Measurements from ENCODE around the gene GJA4. TPM values are rescaled to one million over a fixed set of nuclear protein-coding genes. Genes with fewer than 3 reads are reported as not detected.
"Not testable (repeated sequence)": the region's sequence is repeated elsewhere in the genome, so short reads cannot be mapped to it uniquely, and the experiment has no call there.

The GJA4 gene
- total and polyA plus RNA-seq, 2 experiments from 2014 or later, result 2.5 to 3.7 TPM

DNA sequence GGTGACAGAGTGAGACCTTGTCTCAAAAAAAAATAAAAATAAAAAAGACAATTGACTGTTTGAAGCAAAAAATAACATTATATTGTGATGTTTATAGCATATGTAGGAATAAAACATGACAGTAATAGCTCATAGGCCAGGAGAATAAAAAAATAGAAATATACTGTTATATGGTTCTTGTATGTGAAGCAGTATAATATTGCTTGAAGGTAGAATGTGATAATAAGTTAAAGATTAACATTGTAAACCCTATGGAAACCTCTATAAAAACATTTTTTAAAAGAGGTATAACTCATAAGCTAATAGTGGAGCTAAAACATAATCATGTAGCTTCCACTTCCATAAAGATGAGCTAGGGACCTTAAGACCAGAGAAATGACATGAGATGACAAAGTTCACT, 23.5 kb downstream of the GJA4 start:
- DNase-seq (ENCODE audit: low spot score), result no peak
- TF ChIP-seq, protein P1, sequence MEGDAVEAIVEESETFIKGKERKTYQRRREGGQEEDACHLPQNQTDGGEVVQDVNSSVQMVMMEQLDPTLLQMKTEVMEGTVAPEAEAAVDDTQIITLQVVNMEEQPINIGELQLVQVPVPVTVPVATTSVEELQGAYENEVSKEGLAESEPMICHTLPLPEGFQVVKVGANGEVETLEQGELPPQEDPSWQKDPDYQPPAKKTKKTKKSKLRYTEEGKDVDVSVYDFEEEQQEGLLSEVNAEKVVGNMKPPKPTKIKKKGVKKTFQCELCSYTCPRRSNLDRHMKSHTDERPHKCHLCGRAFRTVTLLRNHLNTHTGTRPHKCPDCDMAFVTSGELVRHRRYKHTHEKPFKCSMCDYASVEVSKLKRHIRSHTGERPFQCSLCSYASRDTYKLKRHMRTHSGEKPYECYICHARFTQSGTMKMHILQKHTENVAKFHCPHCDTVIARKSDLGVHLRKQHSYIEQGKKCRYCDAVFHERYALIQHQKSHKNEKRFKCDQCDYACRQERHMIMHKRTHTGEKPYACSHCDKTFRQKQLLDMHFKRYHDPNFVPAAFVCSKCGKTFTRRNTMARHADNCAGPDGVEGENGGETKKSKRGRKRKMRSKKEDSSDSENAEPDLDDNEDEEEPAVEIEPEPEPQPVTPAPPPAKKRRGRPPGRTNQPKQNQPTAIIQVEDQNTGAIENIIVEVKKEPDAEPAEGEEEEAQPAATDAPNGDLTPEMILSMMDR (IDR thresholded peaks at IDR 0.05; ENCODE audit: poor library complexity), result no peak
- no peak for TF ChIP-seq EZH2 (IDR thresholded peaks at IDR 0.05; ENCODE audit: borderline replicate concordance)
- TF ChIP-seq EZH2phosphoT487 (IDR thresholded peaks at IDR 0.05; ENCODE audit: low read depth, severe bottlenecking, unreplicated experiment), result no peak

DNA sequence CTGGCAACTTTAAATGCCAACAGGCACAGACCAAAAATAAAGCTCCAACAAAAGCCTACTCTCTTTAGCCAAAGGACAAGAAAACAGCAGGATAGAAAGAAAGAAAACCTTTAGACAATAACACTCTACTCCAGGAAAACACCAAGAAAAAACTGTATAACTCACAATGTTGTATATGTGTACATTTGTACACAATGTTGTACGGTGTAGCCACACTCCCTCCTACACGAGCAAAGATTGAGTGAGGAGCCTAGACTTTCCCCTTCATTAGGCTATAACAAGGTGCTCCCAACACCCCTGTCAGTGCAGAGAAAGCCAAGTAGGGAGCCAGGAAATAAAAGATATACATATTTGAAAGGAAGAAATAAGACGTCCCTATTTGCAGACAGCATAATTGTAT, 24.0 kb downstream of the GJA4 start:
- no peak for DNase-seq (ENCODE audit: low spot score)
- Histone ChIP-seq H2AFZ (no peak overlapping the region), H3K4me1 (ENCODE audit: insufficient read depth) (peaks cover 4% of the 10 kb centered on the region), H3K4me3 (no peak overlapping the region), H3K79me2 (no peaks in the 10 kb centered on the region), H4K20me1 (ENCODE audit: insufficient read depth, poor library complexity, severe bottlenecking) (no peaks in the 10 kb centered on the region), H3K9me3 (ENCODE audit: low read depth) (no peaks in the 10 kb centered on the region), H3K27ac (no peak overlapping the region), H3K9me2 (replicated peaks; ENCODE audit: insufficient read depth) (no peaks in the 10 kb centered on the region), H3K36me3 (replicated peaks; ENCODE audit: insufficient read depth, low read depth) (no peaks in the 10 kb centered on the region), H3K4me2 (no peak overlapping the region), H3K27me3 (no peaks in the 10 kb centered on the region)
- WGBS (ENCODE audit: low lambda C conversion rate, missing lambda C conversion rate), result 76% methylated on average over 3 of the region's 3 CpGs
- TF ChIP-seq EZH2phosphoT487 (IDR thresholded peaks at IDR 0.05; ENCODE audit: low read depth, severe bottlenecking, unreplicated experiment) (no peak), EZH2 (IDR thresholded peaks at IDR 0.05; ENCODE audit: borderline replicate concordance) (no peak)
- TF ChIP-seq, protein P1 (IDR thresholded peaks at IDR 0.05; ENCODE audit: poor library complexity), result no peak

More for the DNA sequence above, 23.5 kb downstream of the GJA4 start:
- H3K9me3 ChIP-seq (ENCODE audit: low read depth), result no peaks in the 10 kb centered on the region
- H3K36me3 ChIP-seq (replicated peaks; ENCODE audit: insufficient read depth, low read depth), result no peaks in the 10 kb centered on the region
- no peak overlapping the region for H2AFZ ChIP-seq
- peaks cover 4% of the 10 kb centered on the region for H3K4me1 ChIP-seq (ENCODE audit: insufficient read depth)
- no peaks in the 10 kb centered on the region for H3K27me3 ChIP-seq
- no peaks in the 10 kb centered on the region for H3K79me2 ChIP-seq
- no peaks in the 10 kb centered on the region for H3K9me2 ChIP-seq (replicated peaks; ENCODE audit: insufficient read depth)
- H4K20me1 ChIP-seq (ENCODE audit: insufficient read depth, poor library complexity, severe bottlenecking), result no peaks in the 10 kb centered on the region
- no peak overlapping the region for H3K4me3 ChIP-seq
- no peak overlapping the region for H3K4me2 ChIP-seq
- no peak overlapping the region for H3K27ac ChIP-seq

DNA sequence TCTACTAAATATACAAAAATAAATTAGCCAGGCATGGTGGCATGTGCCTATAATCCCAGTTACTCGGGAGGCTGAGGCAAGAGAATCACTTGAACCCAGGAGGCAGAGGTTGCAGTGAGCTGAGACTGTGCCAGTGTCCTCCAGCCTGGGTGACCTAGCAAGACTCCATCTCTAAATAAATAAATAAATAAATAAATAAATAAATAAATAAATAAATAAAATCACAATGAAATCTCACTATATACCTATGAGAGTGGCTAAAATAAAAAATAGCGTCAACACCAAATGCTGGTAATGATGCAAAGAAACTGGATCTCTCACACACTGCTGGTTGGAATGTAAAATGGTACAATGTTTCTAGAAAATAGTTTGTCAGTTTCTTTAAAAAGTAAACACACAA, 26.1 kb downstream of the GJA4 start:
- not testable (repeated sequence) for H3K9me2 ChIP-seq (replicated peaks; ENCODE audit: insufficient read depth); H3K4me1 ChIP-seq (ENCODE audit: insufficient read depth); DNase-seq (ENCODE audit: low spot score); H3K9me3 ChIP-seq (ENCODE audit: low read depth); H3K79me2 ChIP-seq; H3K4me2 ChIP-seq; H3K27ac ChIP-seq; H3K4me3 ChIP-seq; H3K27me3 ChIP-seq; H4K20me1 ChIP-seq (ENCODE audit: insufficient read depth, poor library complexity, severe bottlenecking); H3K36me3 ChIP-seq (replicated peaks; ENCODE audit: insufficient read depth, low read depth); H2AFZ ChIP-seq
- 94% methylated on average over 2 of the region's 2 CpGs for WGBS (ENCODE audit: low lambda C conversion rate, missing lambda C conversion rate)

DNA sequence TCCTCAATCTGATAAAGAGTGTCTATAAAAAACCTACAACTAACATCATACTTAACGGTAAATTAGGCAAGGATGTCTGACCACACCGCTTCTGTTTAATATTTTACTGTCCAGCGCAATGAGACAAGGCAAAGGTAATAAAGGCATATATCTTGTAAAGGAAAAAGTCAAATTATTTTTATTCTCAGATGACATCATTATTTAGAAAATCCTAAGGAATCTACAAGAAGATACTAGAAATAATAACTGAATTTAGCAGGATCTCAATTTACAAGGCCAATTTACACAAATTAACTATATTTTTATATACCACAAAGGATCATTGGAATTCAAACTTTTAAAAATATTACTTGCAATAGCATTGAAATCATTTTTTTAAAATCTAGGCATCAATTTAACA, 29.4 kb downstream of the GJA4 start:
- peaks cover 15% of the 10 kb centered on the region for H3K4me1 ChIP-seq (ENCODE audit: insufficient read depth)
- no peaks in the 10 kb centered on the region for H3K9me3 ChIP-seq (ENCODE audit: low read depth)
- TF ChIP-seq EZH2 (IDR thresholded peaks at IDR 0.05; ENCODE audit: borderline replicate concordance), result no peak
- no peak for TF ChIP-seq EZH2phosphoT487 (IDR thresholded peaks at IDR 0.05; ENCODE audit: low read depth, severe bottlenecking, unreplicated experiment)
- TF ChIP-seq, protein P1 (IDR thresholded peaks at IDR 0.05; ENCODE audit: poor library complexity), result no peak
- H3K36me3 ChIP-seq (replicated peaks; ENCODE audit: insufficient read depth, low read depth), result no peaks in the 10 kb centered on the region
- H3K4me2 ChIP-seq, result no peak overlapping the region
- H3K4me3 ChIP-seq, result no peak overlapping the region
- H3K27ac ChIP-seq, result no peak overlapping the region
- H2AFZ ChIP-seq, result no peak overlapping the region
- no peaks in the 10 kb centered on the region for H3K27me3 ChIP-seq
- no peaks in the 10 kb centered on the region for H3K9me2 ChIP-seq (replicated peaks; ENCODE audit: insufficient read depth)
- no peaks in the 10 kb centered on the region for H3K79me2 ChIP-seq
- no peak for DNase-seq (ENCODE audit: low spot score)
- WGBS (ENCODE audit: low lambda C conversion rate, missing lambda C conversion rate), result 94% methylated on average over 3 of the region's 3 CpGs
- H4K20me1 ChIP-seq (ENCODE audit: insufficient read depth, poor library complexity, severe bottlenecking), result no peaks in the 10 kb centered on the region
